Loucy (cell line): ENCODE data around the gene LLGL2.

ENCODE experiments used
- H2AFZ ChIP-seq: fragments of 200-600 bp; sonication (generic); 2 replicates; pipeline ENCODE4 v1.6.0; 2016; ENCODE audit warnings: antibody characterized with exemption, mild to moderate bottlenecking, low read length, moderate library complexity
- H3F3A ChIP-seq: fragments of 200-600 bp; 2 replicates; pipeline ENCODE4 v1.6.0; 2016; ENCODE audit warnings: antibody characterized with exemption, low read depth, mild to moderate bottlenecking
- H3K27me3 ChIP-seq: fragments of 200-600 bp; sonication (generic); 2 replicates; pipeline ENCODE4 v1.6.1; 2014; ENCODE audit warnings: low read length, mild to moderate bottlenecking; ENCODE audit not compliant: insufficient read depth, poor library complexity, severe bottlenecking
- H3K36me3 ChIP-seq: fragments of 200-600 bp; sonication (generic); 2 replicates; pipeline ENCODE4 v1.6.1; 2016; ENCODE audit warnings: low read length; ENCODE audit not compliant: insufficient read depth
- H3K4me1 ChIP-seq: fragments of 200-600 bp; sonication (generic); 2 replicates; pipeline ENCODE4 v1.5.1; 2014; ENCODE audit warnings: low read length, mild to moderate bottlenecking; ENCODE audit not compliant: insufficient read depth, poor library complexity, severe bottlenecking
- H3K4me2 ChIP-seq: fragments of 200-600 bp; sonication (generic); 2 replicates; pipeline ENCODE4 v1.6.0; 2014; ENCODE audit warnings: antibody characterized with exemption, low read length, low read depth, mild to moderate bottlenecking; ENCODE audit not compliant: poor library complexity, severe bottlenecking
- H3K4me3 ChIP-seq: fragments of 200-600 bp; sonication (generic); 2 replicates; pipeline ENCODE4 v1.5.1; 2014; ENCODE audit warnings: low read length, mild to moderate bottlenecking, mixed read lengths; ENCODE audit not compliant: poor library complexity, severe bottlenecking
- H3K79me2 ChIP-seq: fragments of 200-600 bp; sonication (generic); 2 replicates; pipeline ENCODE4 v1.6.1; 2014; ENCODE audit warnings: low read length; ENCODE audit not compliant: insufficient read depth
- H3K9ac ChIP-seq: fragments of 200-600 bp; sonication (generic); 2 replicates; pipeline ENCODE4 v1.6.0; 2014; ENCODE audit warnings: mild to moderate bottlenecking, low read depth, low read length, moderate library complexity; ENCODE audit not compliant: poor library complexity, severe bottlenecking
- H3K9me2 ChIP-seq: fragments of 200-600 bp; sonication (generic); replicated peaks from 2 replicates; pipeline ENCODE4 v1.6.1; 2016; ENCODE audit warnings: low read depth, low read length, mixed read lengths
- H3K9me3 ChIP-seq: fragments of 200-600 bp; sonication (generic); 2 replicates; pipeline ENCODE4 v1.6.1; 2014; ENCODE audit warnings: mild to moderate bottlenecking, antibody characterized with exemption, low read length, low read depth; ENCODE audit not compliant: insufficient read depth
- H4K20me1 ChIP-seq: fragments of 200-600 bp; sonication (generic); 2 replicates; pipeline ENCODE4 v1.6.0; 2014; ENCODE audit warnings: antibody characterized with exemption, low read length, mild to moderate bottlenecking; ENCODE audit not compliant: insufficient read depth, poor library complexity, severe bottlenecking
- EZH2phosphoT487 ChIP-seq: fragments of 200-600 bp; IDR thresholded peaks from 2 replicates; pipeline ENCODE4 v1.6.1; 2018; ENCODE audit warnings: antibody characterized with exemption, mild to moderate bottlenecking, moderate library complexity, borderline replicate concordance
- TF ChIP-seq, protein P1 (sequence below): fragments of 200-600 bp; sonication (generic); conservative IDR thresholded peaks from 2 replicates; pipeline ENCODE4 v1.5.1; 2014; ENCODE audit warnings: mild to moderate bottlenecking, antibody characterized with exemption, low read length

Gene LLGL2

DNA sequence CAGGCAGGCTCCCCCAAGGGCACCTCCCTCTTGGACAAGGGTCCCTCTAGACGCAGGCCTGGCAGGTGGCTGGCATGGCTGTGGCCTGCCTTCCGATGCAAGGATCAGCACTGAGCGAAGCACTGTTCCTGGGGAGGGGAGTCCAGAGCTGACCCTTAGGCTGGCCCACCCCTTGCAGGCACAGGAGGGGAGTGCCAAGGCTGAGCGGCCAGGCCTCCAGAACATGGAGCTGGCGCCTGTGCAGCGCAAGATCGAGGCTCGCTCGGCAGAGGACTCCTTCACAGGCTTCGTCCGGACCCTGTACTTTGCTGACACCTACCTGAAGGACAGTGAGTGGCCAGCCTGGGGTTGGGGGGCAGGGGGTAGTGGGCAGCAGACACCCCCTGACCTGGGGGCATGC, 45.3 kb downstream of the LLGL2 start:
- peak overlapping the region; percentile 55 for H3K4me2 ChIP-seq
- no peaks in the 10 kb centered on the region for H3K79me2 ChIP-seq
- no peaks in the 10 kb centered on the region for H3F3A ChIP-seq
- H4K20me1 ChIP-seq = no peaks in the 10 kb centered on the region
- no peaks in the 10 kb centered on the region for H3K36me3 ChIP-seq
- H3K9me3 ChIP-seq = no peaks in the 10 kb centered on the region
- peaks cover 15% of the 10 kb centered on the region for H3K4me1 ChIP-seq
- no peak overlapping the region for H3K4me3 ChIP-seq
- no peak for TF ChIP-seq EZH2phosphoT487
- TF ChIP-seq, protein P1, sequence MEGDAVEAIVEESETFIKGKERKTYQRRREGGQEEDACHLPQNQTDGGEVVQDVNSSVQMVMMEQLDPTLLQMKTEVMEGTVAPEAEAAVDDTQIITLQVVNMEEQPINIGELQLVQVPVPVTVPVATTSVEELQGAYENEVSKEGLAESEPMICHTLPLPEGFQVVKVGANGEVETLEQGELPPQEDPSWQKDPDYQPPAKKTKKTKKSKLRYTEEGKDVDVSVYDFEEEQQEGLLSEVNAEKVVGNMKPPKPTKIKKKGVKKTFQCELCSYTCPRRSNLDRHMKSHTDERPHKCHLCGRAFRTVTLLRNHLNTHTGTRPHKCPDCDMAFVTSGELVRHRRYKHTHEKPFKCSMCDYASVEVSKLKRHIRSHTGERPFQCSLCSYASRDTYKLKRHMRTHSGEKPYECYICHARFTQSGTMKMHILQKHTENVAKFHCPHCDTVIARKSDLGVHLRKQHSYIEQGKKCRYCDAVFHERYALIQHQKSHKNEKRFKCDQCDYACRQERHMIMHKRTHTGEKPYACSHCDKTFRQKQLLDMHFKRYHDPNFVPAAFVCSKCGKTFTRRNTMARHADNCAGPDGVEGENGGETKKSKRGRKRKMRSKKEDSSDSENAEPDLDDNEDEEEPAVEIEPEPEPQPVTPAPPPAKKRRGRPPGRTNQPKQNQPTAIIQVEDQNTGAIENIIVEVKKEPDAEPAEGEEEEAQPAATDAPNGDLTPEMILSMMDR = no peak
- H3K9ac ChIP-seq = peak overlapping the region; percentile 56
- peak overlapping the region; percentile 95 for H2AFZ ChIP-seq
- H3K9me2 ChIP-seq = no peaks in the 10 kb centered on the region
- H3K27me3 ChIP-seq = no peaks in the 10 kb centered on the region

DNA sequence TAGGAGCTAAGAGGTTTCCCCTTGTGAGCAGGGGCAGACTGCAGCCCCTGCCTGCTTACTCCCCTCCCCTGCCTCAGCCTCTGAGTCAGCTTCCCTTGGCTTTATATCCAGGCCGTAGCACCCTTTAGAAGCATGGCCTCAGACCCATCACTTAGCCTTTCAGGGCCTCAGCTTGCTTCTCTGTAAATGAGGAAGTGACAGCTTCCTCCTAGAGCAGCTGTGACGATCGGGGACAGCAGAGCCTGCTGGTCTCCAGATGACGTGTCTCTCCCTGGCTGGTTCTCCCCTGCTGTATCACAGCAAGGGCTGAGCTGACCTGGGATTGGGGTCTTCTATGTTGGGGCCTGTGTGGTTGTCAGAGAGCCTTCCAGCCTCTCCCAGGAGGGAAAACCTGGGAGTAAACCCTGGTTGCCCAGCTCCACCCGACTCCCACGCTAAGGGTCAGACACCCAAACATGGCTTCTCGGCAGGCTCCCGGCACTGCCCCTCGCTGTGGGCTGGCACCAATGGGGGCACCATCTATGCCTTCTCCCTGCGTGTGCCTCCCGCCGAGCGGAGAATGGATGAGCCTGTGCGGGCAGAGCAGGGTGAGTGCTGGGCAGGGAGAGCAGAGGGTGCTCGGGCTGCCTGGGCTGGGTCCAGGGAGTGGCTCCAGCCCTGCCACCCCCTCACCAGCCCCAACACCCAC, 45.8 kb downstream of the LLGL2 start:
- no peaks in the 10 kb centered on the region for H3F3A ChIP-seq
- H3K4me3 ChIP-seq = no peak overlapping the region
- H3K79me2 ChIP-seq = no peaks in the 10 kb centered on the region
- no peaks in the 10 kb centered on the region for H3K9me3 ChIP-seq
- H3K27me3 ChIP-seq = no peaks in the 10 kb centered on the region
- no peaks in the 10 kb centered on the region for H3K36me3 ChIP-seq
- no peaks in the 10 kb centered on the region for H3K9me2 ChIP-seq
- H3K4me1 ChIP-seq = peaks cover 15% of the 10 kb centered on the region
- H2AFZ ChIP-seq = peak overlapping the region; percentile 95
- peak overlapping the region; percentile 55 for H3K4me2 ChIP-seq
- peak overlapping the region; percentile 56 for H3K9ac ChIP-seq
- TF ChIP-seq, protein P1 = no peak
- TF ChIP-seq EZH2phosphoT487 = no peak
- H4K20me1 ChIP-seq = no peaks in the 10 kb centered on the region

GRCh38 chr17:75571885-75572215, 46.4 kb downstream of the LLGL2 start:
- no peaks in the 10 kb centered on the region for H3K79me2 ChIP-seq
- H4K20me1 ChIP-seq = no peaks in the 10 kb centered on the region
- TF ChIP-seq, protein P1 = no peak
- no peak for TF ChIP-seq EZH2phosphoT487
- H3K4me1 ChIP-seq = peaks cover 15% of the 10 kb centered on the region
- H2AFZ ChIP-seq = peak overlapping the region; percentile 95
- H3K27me3 ChIP-seq = no peaks in the 10 kb centered on the region
- no peaks in the 10 kb centered on the region for H3K9me2 ChIP-seq
- H3K36me3 ChIP-seq = no peaks in the 10 kb centered on the region
- H3K9ac ChIP-seq = peak overlapping the region; percentile 56
- H3F3A ChIP-seq = no peaks in the 10 kb centered on the region
- H3K4me2 ChIP-seq = no peak overlapping the region
- no peaks in the 10 kb centered on the region for H3K9me3 ChIP-seq
- H3K4me3 ChIP-seq = no peak overlapping the region
